K562 (cell line): ENCODE results near the gene ADGRL3.

Experiments
- CTCF ChIP-seq, 3 experiments: IDR thresholded peaks in 2 of 3; conservative IDR thresholded peaks in 1 of 3; 2 replicates each; pipeline ENCODE4 v1.5.1; 2011 to 2012; ENCODE audit warnings: low read length in 3 of 3, mild to moderate bottlenecking in 3 of 3, control low read depth in 2 of 3, improper control_type of control experiment in 1 of 3, inconsistent platforms in 1 of 3, low read depth in 1 of 3, mixed read lengths in 1 of 3, moderate library complexity in 1 of 3; ENCODE audit not compliant: insufficient read depth in 2 of 3
- HBP1 ChIP-seq: fragments of 450-650 bp; formaldehyde crosslinking; IDR thresholded peaks from 2 replicates; pipeline ENCODE4 v1.4.0; 2022; ENCODE audit warnings: missing genetic modification characterization

- TF ChIP-seq HBP1 (CRISPR knock-in tag) = no peak
- no peak for TF ChIP-seq CTCF (IDR thresholded peaks at IDR 0.05 in 2 of 3, conservative IDR thresholded peaks at IDR 0.05 in 1 of 3; ENCODE audit: insufficient read depth in 2 of 3, low read depth in 1 of 3, low read length in 3 of 3)
Measured at GRCh38 chr4:61407642-61408618, 207.8 kb downstream of the ADGRL3 start.
